WTC11 (cell line): Measurements from ENCODE around the gene MAP3K1. TPM values are rescaled to one million over a fixed set of nuclear protein-coding genes. Genes with fewer than 3 reads are reported as not detected.

Experiments
- ATAC-seq: fragments of 200-7000 bp; cut with Tn5 transposase; 2 replicates; pipeline ENCODE4 v1.10.0; 2021; ENCODE audit warnings: mild to moderate bottlenecking, moderate library complexity
- CTCF ChIA-PET: fragments of 300-600 bp; sonication (Branson Sonifier 250); formaldehyde crosslinking; loops from one replicate; lab custom pipeline; 2021; ENCODE audit warnings: antibody characterized with exemption; lab: Charles Lee
- POLR2A ChIA-PET: fragments of 350-600 bp; sonication (Branson Sonifier 250); formaldehyde crosslinking; loops from one replicate; lab custom pipeline; 2021; ENCODE audit warnings: antibody characterized with exemption; lab: Charles Lee
- DNase-seq: peaks from one replicate; pipeline ENCODE4 v3.0.0; 2021; ENCODE audit warnings: low spot score
- H3K27ac Mint-ChIP-seq: 2 replicates; pipeline ENCODE4 v1.8.0; 2021; ENCODE audit warnings: mixed read lengths
- H3K27me3 Mint-ChIP-seq: 2 replicates; pipeline ENCODE4 v1.8.0; 2021; ENCODE audit warnings: low read depth, mild to moderate bottlenecking, moderate library complexity, mixed read lengths
- H3K36me3 Mint-ChIP-seq: 2 replicates; pipeline ENCODE4 v1.8.0; 2021; ENCODE audit warnings: mixed read lengths
- H3K4me1 Mint-ChIP-seq: 2 replicates; pipeline ENCODE4 v1.8.0; 2022; ENCODE audit warnings: mixed read lengths
- H3K4me3 Mint-ChIP-seq: 2 replicates; pipeline ENCODE4 v1.8.0; 2021; ENCODE audit warnings: mild to moderate bottlenecking, moderate library complexity, mixed read lengths
- H3K9me3 Mint-ChIP-seq: 2 replicates; pipeline ENCODE4 v1.8.0; 2021; ENCODE audit warnings: mixed read lengths
- CREB1 ChIP-seq: sonication (generic); formaldehyde crosslinking; IDR thresholded peaks from 2 replicates; pipeline ENCODE4 v1.8.0; 2023; ENCODE audit warnings: mild to moderate bottlenecking, missing genetic modification reagents
- FOXJ3 ChIP-seq: sonication (generic); formaldehyde crosslinking; IDR thresholded peaks from 2 replicates; pipeline ENCODE4 v1.9.0; 2021; ENCODE audit warnings: missing genetic modification reagents, mild to moderate bottlenecking, borderline replicate concordance
- FOXP1 ChIP-seq: sonication (generic); formaldehyde crosslinking; IDR thresholded peaks from 2 replicates; pipeline ENCODE4 v1.8.0; 2022; ENCODE audit warnings: missing genetic modification reagents, mild to moderate bottlenecking, moderate library complexity, borderline replicate concordance
- HMGA2 ChIP-seq: fragments of 250-450 bp; sonication (Bioruptor Pico); IDR thresholded peaks from 2 replicates; pipeline ENCODE4 v1.4.0; 2021; ENCODE audit warnings: mild to moderate bottlenecking, moderate library complexity
- IRF2 ChIP-seq: sonication (generic); formaldehyde crosslinking; IDR thresholded peaks from 2 replicates; pipeline ENCODE4 v1.8.0; 2022; ENCODE audit warnings: low read depth, missing genetic modification reagents, borderline replicate concordance
- JUN ChIP-seq: sonication (generic); formaldehyde crosslinking; IDR thresholded peaks from 2 replicates; pipeline ENCODE4 v1.8.0; 2023; ENCODE audit warnings: mild to moderate bottlenecking, missing genetic modification reagents
- NFE2L1 ChIP-seq: sonication (generic); formaldehyde crosslinking; IDR thresholded peaks from 2 replicates; pipeline ENCODE4 v1.8.1; 2023; ENCODE audit warnings: missing genetic modification reagents
- NR2C2 ChIP-seq: sonication (generic); formaldehyde crosslinking; IDR thresholded peaks from 2 replicates; pipeline ENCODE4 v1.8.0; 2022; ENCODE audit warnings: mild to moderate bottlenecking, missing genetic modification reagents
- NR3C1 ChIP-seq: sonication (generic); formaldehyde crosslinking; conservative IDR thresholded peaks from 2 replicates; pipeline ENCODE4 v1.8.1; 2023; ENCODE audit warnings: low read depth, mild to moderate bottlenecking, missing genetic modification reagents
- PRRX2 ChIP-seq: fragments of 250-450 bp; sonication (Bioruptor Pico); IDR thresholded peaks from 2 replicates; pipeline ENCODE4 v1.8.0; 2021; ENCODE audit warnings: mild to moderate bottlenecking
- RELA ChIP-seq: sonication (generic); formaldehyde crosslinking; IDR thresholded peaks from 2 replicates; pipeline ENCODE4 v1.8.1; 2022; ENCODE audit warnings: missing genetic modification reagents, mild to moderate bottlenecking, borderline replicate concordance
- TP53 ChIP-seq: sonication (generic); formaldehyde crosslinking; IDR thresholded peaks from 2 replicates; pipeline ENCODE4 v1.8.1; 2023; ENCODE audit warnings: mild to moderate bottlenecking, missing genetic modification reagents
- ZNF121 ChIP-seq: sonication (generic); formaldehyde crosslinking; IDR thresholded peaks from 2 replicates; pipeline ENCODE4 v1.8.0; 2023; ENCODE audit warnings: missing genetic modification reagents
- ZNF219 ChIP-seq: sonication (generic); formaldehyde crosslinking; IDR thresholded peaks from 2 replicates; pipeline ENCODE4 v1.8.0; 2023; ENCODE audit warnings: missing genetic modification reagents, mild to moderate bottlenecking, borderline replicate concordance
- total RNA-seq: library from RNA; stranded (reverse); gene quantifications from 3 replicates; pipeline ENCODE4 v1.2.3, GENCODE V29; 2021
- TF ChIP-seq, protein P1 (sequence below): sonication (generic); formaldehyde crosslinking; IDR thresholded peaks from 2 replicates; pipeline ENCODE4 v1.8.0; 2022; ENCODE audit warnings: mild to moderate bottlenecking, missing genetic modification reagents
- TF ChIP-seq, protein P2 (sequence below): sonication (generic); formaldehyde crosslinking; IDR thresholded peaks from 2 replicates; pipeline ENCODE4 v1.8.0; 2023; ENCODE audit warnings: missing genetic modification reagents
- TF ChIP-seq, protein P3 (sequence below): sonication (generic); formaldehyde crosslinking; IDR thresholded peaks from 2 replicates; pipeline ENCODE4 v1.8.0; 2022; ENCODE audit warnings: mild to moderate bottlenecking, missing genetic modification reagents
- TF ChIP-seq, protein P4 (sequence below): sonication (generic); formaldehyde crosslinking; IDR thresholded peaks from 2 replicates; pipeline ENCODE4 v1.8.0; 2022; ENCODE audit warnings: mild to moderate bottlenecking, missing genetic modification reagents
- TF ChIP-seq, protein P5 (sequence below): fragments of 250-450 bp; sonication (Bioruptor Pico); IDR thresholded peaks from 2 replicates; pipeline ENCODE4 v1.9.0; 2021; ENCODE audit warnings: mild to moderate bottlenecking
- TF ChIP-seq, protein P6 (sequence below): sonication (generic); formaldehyde crosslinking; IDR thresholded peaks from 2 replicates; pipeline ENCODE4 v1.8.0; 2023; ENCODE audit warnings: mild to moderate bottlenecking, missing genetic modification reagents

Gene MAP3K1
- total RNA-seq, 1 experiment from 2014 or later = 16.3 TPM

DNA sequence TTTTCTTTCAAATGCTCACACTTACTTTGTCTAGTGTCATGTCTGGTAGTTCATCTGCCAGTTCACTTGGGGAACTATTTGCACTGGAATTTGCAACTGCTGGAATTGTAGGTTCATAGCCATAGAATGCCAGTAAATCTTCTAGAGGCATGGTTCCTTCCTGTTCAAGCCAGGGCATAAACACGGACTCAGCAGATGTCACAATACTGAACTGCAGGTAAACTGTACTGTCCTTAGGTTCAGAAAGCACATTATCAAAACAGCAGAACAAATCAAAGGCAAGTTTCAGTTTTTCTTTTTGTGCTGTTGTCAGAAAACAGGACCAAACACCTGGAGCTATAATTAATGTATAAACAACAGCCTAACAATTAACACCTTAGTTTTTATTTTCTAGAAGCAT lies 123.5 kb downstream of the MAP3K1 start:
- H3K9me3 Mint-ChIP-seq = no peaks in the 10 kb centered on the region
- peaks cover 82% of the 10 kb centered on the region for H3K36me3 Mint-ChIP-seq
- H3K27ac Mint-ChIP-seq = no peak overlapping the region
- ChIA-PET POLR2A (no interaction called here), CTCF (no interaction called here)
- no peak for DNase-seq
- no peak for ATAC-seq
- H3K4me3 Mint-ChIP-seq = no peak overlapping the region
- no peaks in the 10 kb centered on the region for H3K27me3 Mint-ChIP-seq
- no peak for TF ChIP-seq CREB1 (CRISPR knock-in tag)
- TF ChIP-seq NFE2L1 (CRISPR knock-in tag) = no peak
- TF ChIP-seq, protein P1, sequence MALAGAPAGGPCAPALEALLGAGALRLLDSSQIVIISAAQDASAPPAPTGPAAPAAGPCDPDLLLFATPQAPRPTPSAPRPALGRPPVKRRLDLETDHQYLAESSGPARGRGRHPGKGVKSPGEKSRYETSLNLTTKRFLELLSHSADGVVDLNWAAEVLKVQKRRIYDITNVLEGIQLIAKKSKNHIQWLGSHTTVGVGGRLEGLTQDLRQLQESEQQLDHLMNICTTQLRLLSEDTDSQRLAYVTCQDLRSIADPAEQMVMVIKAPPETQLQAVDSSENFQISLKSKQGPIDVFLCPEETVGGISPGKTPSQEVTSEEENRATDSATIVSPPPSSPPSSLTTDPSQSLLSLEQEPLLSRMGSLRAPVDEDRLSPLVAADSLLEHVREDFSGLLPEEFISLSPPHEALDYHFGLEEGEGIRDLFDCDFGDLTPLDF (CRISPR knock-in tag) = no peak
- TF ChIP-seq ZNF219 (CRISPR knock-in tag) = no peak
- no peak for TF ChIP-seq ZNF121 (CRISPR knock-in tag)
- TF ChIP-seq TP53 (CRISPR knock-in tag) = no peak
- TF ChIP-seq, protein P2, sequence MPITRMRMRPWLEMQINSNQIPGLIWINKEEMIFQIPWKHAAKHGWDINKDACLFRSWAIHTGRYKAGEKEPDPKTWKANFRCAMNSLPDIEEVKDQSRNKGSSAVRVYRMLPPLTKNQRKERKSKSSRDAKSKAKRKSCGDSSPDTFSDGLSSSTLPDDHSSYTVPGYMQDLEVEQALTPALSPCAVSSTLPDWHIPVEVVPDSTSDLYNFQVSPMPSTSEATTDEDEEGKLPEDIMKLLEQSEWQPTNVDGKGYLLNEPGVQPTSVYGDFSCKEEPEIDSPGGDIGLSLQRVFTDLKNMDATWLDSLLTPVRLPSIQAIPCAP = no peak
- no peak for TF ChIP-seq IRF2 (CRISPR knock-in tag)
- no peak for TF ChIP-seq HMGA2
- TF ChIP-seq FOXJ3 (CRISPR knock-in tag) = no peak
- TF ChIP-seq, protein P3, sequence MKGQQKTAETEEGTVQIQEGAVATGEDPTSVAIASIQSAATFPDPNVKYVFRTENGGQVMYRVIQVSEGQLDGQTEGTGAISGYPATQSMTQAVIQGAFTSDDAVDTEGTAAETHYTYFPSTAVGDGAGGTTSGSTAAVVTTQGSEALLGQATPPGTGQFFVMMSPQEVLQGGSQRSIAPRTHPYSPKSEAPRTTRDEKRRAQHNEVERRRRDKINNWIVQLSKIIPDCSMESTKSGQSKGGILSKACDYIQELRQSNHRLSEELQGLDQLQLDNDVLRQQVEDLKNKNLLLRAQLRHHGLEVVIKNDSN = no peak
- TF ChIP-seq NR3C1 = no peak
- TF ChIP-seq, protein P4, sequence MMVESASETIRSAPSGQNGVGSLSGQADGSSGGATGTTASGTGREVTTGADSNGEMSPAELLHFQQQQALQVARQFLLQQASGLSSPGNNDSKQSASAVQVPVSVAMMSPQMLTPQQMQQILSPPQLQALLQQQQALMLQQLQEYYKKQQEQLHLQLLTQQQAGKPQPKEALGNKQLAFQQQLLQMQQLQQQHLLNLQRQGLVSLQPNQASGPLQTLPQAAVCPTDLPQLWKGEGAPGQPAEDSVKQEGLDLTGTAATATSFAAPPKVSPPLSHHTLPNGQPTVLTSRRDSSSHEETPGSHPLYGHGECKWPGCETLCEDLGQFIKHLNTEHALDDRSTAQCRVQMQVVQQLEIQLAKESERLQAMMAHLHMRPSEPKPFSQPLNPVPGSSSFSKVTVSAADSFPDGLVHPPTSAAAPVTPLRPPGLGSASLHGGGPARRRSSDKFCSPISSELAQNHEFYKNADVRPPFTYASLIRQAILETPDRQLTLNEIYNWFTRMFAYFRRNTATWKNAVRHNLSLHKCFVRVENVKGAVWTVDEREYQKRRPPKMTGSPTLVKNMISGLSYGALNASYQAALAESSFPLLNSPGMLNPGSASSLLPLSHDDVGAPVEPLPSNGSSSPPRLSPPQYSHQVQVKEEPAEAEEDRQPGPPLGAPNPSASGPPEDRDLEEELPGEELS = no peak
- no peak for TF ChIP-seq NR2C2 (CRISPR knock-in tag)
- TF ChIP-seq FOXP1 (CRISPR knock-in tag) = no peak
- TF ChIP-seq RELA (CRISPR knock-in tag) = no peak
- TF ChIP-seq PRRX2 (CRISPR knock-in tag) = no peak
- TF ChIP-seq, protein P5, sequence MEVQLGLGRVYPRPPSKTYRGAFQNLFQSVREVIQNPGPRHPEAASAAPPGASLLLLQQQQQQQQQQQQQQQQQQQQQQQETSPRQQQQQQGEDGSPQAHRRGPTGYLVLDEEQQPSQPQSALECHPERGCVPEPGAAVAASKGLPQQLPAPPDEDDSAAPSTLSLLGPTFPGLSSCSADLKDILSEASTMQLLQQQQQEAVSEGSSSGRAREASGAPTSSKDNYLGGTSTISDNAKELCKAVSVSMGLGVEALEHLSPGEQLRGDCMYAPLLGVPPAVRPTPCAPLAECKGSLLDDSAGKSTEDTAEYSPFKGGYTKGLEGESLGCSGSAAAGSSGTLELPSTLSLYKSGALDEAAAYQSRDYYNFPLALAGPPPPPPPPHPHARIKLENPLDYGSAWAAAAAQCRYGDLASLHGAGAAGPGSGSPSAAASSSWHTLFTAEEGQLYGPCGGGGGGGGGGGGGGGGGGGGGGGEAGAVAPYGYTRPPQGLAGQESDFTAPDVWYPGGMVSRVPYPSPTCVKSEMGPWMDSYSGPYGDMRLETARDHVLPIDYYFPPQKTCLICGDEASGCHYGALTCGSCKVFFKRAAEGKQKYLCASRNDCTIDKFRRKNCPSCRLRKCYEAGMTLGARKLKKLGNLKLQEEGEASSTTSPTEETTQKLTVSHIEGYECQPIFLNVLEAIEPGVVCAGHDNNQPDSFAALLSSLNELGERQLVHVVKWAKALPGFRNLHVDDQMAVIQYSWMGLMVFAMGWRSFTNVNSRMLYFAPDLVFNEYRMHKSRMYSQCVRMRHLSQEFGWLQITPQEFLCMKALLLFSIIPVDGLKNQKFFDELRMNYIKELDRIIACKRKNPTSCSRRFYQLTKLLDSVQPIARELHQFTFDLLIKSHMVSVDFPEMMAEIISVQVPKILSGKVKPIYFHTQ = no peak
- TF ChIP-seq JUN (CRISPR knock-in tag) = no peak
- TF ChIP-seq, protein P6, sequence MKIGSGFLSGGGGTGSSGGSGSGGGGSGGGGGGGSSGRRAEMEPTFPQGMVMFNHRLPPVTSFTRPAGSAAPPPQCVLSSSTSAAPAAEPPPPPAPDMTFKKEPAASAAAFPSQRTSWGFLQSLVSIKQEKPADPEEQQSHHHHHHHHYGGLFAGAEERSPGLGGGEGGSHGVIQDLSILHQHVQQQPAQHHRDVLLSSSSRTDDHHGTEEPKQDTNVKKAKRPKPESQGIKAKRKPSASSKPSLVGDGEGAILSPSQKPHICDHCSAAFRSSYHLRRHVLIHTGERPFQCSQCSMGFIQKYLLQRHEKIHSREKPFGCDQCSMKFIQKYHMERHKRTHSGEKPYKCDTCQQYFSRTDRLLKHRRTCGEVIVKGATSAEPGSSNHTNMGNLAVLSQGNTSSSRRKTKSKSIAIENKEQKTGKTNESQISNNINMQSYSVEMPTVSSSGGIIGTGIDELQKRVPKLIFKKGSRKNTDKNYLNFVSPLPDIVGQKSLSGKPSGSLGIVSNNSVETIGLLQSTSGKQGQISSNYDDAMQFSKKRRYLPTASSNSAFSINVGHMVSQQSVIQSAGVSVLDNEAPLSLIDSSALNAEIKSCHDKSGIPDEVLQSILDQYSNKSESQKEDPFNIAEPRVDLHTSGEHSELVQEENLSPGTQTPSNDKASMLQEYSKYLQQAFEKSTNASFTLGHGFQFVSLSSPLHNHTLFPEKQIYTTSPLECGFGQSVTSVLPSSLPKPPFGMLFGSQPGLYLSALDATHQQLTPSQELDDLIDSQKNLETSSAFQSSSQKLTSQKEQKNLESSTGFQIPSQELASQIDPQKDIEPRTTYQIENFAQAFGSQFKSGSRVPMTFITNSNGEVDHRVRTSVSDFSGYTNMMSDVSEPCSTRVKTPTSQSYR (CRISPR knock-in tag) = no peak
- H3K4me1 Mint-ChIP-seq = no peaks in the 10 kb centered on the region
